22Rv1 (cell line): Measurements from ENCODE around the gene C22orf39.

Source experiments
- ZFX ChIP-seq: fragments of 450-650 bp; IDR thresholded peaks from 2 replicates; pipeline ENCODE4 v1.6.1; 2017; ENCODE audit warnings: antibody characterized with exemption, borderline replicate concordance
- TF ChIP-seq, protein P1 (sequence below): fragments of 450-650 bp; IDR thresholded peaks from 2 replicates; pipeline ENCODE4 v1.5.1; 2017; ENCODE audit warnings: mild to moderate bottlenecking

DNA sequence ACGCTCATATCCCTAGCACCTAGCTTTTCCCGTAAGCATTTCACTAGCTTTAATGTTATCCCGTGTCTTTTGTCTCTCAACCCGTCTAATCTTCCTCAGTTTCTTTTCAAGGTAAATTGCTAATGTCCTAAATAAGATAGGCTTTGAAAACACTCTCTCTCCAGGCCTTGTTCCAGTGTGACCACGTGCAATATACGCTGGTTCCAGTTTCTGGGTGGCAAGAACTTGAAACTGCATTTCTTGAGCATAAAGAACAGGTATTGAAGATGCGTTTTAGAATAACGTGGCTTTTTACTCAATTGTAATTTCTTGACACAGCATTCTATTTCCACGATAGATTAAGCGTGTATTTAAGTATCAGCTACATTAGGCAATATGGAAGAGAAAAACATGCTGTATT is 33.3 kb upstream of the C22orf39 start:
- TF ChIP-seq, protein P1, sequence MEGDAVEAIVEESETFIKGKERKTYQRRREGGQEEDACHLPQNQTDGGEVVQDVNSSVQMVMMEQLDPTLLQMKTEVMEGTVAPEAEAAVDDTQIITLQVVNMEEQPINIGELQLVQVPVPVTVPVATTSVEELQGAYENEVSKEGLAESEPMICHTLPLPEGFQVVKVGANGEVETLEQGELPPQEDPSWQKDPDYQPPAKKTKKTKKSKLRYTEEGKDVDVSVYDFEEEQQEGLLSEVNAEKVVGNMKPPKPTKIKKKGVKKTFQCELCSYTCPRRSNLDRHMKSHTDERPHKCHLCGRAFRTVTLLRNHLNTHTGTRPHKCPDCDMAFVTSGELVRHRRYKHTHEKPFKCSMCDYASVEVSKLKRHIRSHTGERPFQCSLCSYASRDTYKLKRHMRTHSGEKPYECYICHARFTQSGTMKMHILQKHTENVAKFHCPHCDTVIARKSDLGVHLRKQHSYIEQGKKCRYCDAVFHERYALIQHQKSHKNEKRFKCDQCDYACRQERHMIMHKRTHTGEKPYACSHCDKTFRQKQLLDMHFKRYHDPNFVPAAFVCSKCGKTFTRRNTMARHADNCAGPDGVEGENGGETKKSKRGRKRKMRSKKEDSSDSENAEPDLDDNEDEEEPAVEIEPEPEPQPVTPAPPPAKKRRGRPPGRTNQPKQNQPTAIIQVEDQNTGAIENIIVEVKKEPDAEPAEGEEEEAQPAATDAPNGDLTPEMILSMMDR: no peak
- TF ChIP-seq ZFX: no peak
